KOPT-K1 (cell line): ENCODE results near the gene COX6A2.

ENCODE experiments used
- H3K27ac ChIP-seq: fragments of 200-600 bp; sonication (generic); 2 replicates; pipeline ENCODE4 v1.5.1; 2016; ENCODE audit warnings: antibody characterized with exemption, mild to moderate bottlenecking, low read depth, low read length; ENCODE audit not compliant: poor library complexity, severe bottlenecking
- H3K36me3 ChIP-seq: fragments of 200-600 bp; sonication (generic); 2 replicates; pipeline ENCODE4 v1.5.1; 2017; ENCODE audit warnings: antibody characterized with exemption, mild to moderate bottlenecking, low read length, moderate library complexity; ENCODE audit not compliant: insufficient read depth
- H3K9me3 ChIP-seq: fragments of 200-600 bp; sonication (generic); 2 replicates; pipeline ENCODE4 v1.5.1; 2017; ENCODE audit warnings: antibody characterized with exemption, low read length, mild to moderate bottlenecking; ENCODE audit not compliant: insufficient read depth, poor library complexity, severe bottlenecking

The COX6A2 gene

DNA sequence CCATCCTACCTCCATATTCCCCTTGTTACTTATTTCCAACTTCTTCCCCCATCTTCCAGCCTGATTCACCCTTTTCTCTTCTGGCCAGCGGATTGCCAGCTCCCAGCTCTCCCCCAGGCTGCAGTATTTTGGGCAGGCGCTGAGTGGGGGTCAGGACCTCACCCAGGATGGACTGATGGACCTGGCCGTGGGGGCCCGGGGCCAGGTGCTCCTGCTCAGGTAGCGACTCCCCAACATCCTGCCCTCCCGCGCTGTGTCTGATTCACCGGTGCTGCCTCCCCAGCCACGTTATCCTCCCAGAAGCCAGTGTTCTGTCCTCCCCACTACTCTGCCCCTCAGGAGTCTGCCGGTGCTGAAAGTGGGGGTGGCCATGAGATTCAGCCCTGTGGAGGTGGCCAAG, 15.4 kb downstream of the COX6A2 start:
- Histone ChIP-seq H3K27ac (no peak overlapping the region), H3K9me3 (no peaks in the 10 kb centered on the region), H3K36me3 (no peaks in the 10 kb centered on the region)

DNA sequence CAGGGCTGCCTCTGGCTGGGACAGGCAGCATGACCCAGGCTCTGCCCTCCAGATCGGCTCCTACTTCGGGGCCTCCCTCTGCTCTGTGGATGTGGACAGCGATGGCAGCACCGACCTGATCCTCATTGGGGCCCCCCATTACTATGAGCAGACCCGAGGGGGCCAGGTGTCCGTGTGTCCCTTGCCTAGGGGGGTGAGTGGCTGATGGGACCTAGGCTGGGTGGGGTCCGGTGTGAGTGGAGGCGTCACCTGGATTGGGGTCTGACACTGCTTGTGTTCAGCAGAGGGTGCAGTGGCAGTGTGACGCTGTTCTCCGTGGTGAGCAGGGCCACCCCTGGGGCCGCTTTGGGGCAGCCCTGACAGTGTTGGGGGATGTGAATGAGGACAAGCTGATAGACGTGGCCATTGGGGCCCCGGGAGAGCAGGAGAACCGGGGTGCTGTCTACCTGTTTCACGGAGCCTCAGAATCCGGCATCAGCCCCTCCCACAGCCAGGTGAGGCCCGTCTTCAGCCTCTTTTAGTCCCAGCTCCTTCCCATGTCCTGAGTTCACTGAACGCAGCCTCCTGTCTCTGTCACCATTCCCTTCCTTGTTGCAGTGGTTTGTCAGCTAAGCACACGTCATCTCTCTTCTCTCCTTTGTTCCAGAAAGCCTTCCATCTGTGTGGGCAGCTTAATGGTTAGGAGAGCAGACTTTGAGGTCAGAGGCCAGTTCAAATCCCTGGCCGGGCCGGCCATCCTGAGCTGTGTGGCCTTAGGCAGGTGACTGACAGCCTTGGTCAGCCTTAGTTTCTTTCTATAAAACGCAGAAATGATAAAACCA, 16.9 kb downstream of the COX6A2 start:
- Histone ChIP-seq H3K36me3 (no peaks in the 10 kb centered on the region), H3K27ac (no peak overlapping the region), H3K9me3 (no peaks in the 10 kb centered on the region)

DNA sequence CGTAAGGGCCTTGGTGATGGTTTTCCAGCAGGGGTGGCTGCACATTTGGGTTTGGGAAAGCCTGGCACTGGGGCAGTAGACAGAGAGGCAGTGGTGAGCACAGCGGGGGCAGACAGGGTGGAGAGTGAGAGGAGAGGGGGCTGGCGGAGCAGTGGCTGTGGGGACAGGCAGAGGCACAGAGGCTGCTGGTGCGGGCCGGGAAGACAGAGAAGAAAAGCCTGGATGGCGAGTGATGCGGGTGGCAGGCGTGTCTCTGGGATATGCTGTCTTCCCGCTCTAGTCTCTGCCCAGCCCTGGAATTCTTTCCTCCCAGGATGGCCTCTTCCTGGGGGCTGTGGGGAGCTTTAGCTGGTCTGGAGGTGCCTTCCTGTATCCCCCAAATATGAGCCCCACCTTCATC, 18.1 kb downstream of the COX6A2 start:
- Histone ChIP-seq H3K27ac (no peak overlapping the region), H3K9me3 (no peaks in the 10 kb centered on the region), H3K36me3 (no peaks in the 10 kb centered on the region)

DNA sequence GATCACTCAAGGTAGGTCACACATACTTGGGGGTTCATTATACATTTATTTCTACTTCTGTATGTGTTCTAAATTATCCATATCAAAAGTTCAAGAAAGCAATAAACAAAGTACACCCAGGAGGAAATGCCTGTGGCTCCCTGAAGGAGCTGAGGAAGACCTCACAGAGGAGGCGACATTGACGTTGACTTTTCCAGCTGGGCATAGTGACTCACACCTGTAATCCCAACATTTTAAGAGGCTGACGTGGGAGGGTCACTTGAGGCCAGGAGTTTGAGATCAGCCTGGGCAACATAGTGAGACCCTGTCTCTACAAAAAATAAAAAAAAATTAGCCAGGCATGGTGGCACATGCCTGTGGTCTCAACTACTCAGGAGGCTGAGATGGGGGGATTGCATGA, 18.7 kb downstream of the COX6A2 start:
- H3K9me3 ChIP-seq, result no peaks in the 10 kb centered on the region
- H3K27ac ChIP-seq, result no peak overlapping the region
- H3K36me3 ChIP-seq, result no peaks in the 10 kb centered on the region

DNA sequence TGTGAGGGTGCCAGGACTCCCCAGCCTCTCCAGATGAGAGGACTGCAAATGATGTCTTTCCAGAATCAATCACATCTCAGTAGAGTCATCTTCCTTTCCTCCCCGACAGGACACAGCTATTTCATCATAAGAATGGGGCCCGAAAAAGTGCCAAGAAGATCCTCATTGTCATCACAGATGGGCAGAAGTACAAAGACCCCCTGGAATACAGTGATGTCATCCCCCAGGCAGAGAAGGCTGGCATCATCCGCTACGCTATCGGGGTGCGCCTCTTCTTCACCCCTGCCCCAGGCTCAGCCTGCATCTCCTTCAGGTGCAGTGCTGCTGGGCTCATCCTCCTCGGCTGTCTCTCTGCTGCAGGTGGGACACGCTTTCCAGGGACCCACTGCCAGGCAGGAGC, 20.8 kb downstream of the COX6A2 start:
- Histone ChIP-seq H3K27ac (no peak overlapping the region), H3K9me3 (no peaks in the 10 kb centered on the region), H3K36me3 (no peaks in the 10 kb centered on the region)

DNA sequence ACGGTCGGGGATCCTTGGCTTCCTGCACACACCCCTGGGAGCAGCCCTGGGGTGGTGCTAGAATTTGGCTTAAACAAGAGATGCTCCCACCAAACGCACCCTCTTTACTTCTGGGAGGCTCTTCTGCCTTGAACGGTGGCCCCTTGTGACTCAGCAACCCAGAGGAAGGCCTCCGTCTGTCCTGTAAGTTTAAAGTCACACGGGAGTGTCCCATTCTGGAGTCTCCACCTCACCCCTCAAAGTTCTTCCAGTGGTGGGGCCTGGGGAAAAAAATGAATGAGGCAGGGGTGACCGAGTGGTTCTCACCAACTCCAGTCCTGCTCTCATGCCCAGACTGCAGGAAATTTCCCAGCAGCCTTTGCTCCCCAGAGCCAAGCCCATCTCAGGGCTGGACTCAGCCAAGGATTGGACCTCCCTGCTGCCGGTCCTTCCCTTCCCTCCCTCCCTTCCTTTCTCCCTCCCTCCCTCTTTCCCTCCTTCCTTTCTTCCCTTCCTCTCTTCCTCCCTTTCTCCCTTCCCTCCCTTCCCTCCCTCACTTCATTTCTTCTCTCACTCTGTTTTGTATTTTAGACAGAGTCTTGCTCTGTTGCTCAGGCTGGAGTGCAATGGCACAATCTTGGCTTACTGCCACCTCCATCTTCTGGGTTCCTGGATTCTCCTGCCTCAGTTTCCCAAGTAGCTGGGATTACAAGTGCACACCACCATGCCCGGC, 23.7 kb downstream of the COX6A2 start:
- no peak overlapping the region for H3K27ac ChIP-seq
- no peaks in the 10 kb centered on the region for H3K36me3 ChIP-seq
- H3K9me3 ChIP-seq, result peaks cover 9% of the 10 kb centered on the region

DNA sequence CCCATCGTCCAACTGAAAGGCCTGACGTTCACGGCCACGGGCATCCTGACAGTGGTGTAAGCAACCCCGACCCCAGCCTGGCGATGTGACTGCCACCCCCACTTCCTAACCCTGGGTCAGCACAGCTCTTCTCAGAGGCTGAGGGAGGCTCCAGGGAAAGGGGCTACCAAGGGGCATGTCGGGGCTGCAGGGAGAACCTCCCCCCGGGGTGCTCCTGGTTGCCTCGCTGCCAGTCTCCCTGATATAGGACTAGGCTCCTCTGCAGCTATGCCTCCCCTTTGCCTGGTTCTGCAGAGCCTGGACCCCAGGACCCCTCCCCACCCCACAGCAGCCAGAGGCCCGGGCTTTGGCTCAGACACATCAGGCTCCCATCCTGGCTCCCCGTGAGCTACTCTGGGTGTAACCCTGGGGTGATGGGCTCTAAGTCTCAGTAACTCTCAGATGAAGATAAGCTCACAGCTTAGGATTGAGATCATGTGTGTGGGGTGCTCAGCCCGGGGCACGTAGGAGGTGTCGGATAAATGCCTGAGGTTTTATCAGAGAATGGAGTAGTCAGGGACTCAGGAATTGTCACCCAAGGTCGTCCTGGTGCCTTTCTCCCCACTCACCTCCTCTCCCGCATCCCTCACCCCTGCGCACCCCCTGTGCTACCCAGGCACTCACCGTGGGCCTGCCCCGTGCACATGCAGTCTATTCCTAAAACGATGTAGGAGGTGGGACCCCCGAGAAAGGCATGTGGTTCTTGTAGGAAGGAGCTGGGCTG, 24.4 kb downstream of the COX6A2 start:
- Histone ChIP-seq H3K27ac (no peak overlapping the region), H3K36me3 (no peaks in the 10 kb centered on the region), H3K9me3 (peaks cover 16% of the 10 kb centered on the region)

DNA sequence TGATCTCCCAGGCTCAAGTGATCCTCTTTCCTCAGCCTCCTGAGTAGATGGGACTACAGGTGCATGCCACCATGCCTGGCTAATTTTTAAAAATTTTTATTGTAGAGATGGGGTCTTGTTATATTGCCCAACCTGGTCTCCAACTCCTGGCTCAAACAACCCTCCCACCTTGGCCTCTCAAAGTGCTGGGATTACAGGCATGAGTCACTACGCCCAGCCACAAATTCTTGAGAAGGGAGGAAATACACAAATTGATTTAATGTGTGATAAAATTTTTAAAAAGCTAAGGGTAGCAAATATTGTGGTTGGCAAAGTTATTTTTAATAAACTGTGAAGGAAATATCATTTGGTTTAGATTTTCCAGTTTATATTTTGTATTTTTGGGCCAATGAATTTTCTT, 25.5 kb downstream of the COX6A2 start:
- Histone ChIP-seq H3K36me3 (no peaks in the 10 kb centered on the region), H3K9me3 (peaks cover 16% of the 10 kb centered on the region), H3K27ac (no peak overlapping the region)

DNA sequence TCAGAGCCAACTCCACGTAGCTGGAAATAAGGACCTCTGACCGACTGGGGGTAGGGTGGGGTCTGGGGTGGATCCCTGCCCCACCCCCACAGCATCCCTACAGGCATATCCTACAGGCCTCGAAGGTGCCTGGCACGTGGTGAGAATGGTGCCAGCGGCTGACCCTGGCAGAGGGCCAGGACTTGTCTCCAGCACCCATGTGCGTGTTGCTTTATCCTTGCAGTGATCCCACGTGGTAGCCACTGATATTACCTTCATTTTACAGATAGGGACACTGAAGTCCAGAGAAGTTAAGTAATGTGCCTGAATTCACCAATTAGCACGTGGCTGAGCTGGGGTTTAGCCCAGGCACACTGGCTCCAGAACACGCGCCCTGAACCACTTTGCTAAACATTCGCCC, 26.7 kb downstream of the COX6A2 start:
- H3K9me3 ChIP-seq, result peaks cover 16% of the 10 kb centered on the region
- H3K36me3 ChIP-seq, result no peaks in the 10 kb centered on the region
- H3K27ac ChIP-seq, result no peak overlapping the region

DNA sequence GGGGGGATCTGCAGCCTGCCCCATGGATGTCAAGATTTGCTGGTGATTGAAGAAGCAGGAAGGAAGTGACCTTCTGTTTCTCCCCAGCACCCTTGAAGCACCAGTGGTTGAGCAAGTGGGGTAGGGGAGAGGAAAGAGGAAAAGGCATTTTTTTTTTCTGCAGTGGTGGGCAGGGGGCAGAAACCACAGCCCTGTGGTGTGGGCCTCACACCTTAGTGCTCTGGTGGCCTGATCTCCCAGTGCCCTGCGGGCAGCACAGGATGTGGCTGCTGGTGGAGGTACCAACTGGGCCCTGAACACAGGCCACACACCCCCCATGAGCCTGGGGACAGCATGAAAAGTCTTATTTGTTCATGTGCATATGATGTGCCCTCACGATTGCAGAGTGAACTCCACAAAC, 28.0 kb downstream of the COX6A2 start:
- Histone ChIP-seq H3K9me3 (peaks cover 16% of the 10 kb centered on the region), H3K27ac (no peak overlapping the region), H3K36me3 (no peaks in the 10 kb centered on the region)

DNA sequence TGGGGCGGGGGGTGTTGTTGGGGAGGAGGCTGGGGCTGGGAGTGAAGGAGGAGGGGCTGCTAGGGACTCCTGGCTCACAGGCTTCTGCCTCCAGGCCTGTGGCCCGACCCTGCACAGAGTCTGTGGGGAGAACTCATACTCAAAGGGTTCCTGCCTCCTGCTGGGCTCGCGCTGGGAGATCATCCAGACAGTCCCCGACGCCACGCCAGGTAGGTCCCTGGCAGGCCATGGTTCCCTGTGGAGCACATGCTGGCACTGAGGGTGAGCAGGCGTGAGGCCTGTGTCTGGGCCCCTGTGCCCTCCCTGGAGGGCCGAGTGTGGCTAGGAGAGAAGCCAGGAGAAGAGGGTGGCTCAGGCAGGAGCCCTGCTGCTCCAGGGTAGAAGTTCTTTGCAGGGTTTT, 30.5 kb downstream of the COX6A2 start:
- Histone ChIP-seq H3K27ac (no peak overlapping the region), H3K36me3 (no peaks in the 10 kb centered on the region), H3K9me3 (peaks cover 16% of the 10 kb centered on the region)

DNA sequence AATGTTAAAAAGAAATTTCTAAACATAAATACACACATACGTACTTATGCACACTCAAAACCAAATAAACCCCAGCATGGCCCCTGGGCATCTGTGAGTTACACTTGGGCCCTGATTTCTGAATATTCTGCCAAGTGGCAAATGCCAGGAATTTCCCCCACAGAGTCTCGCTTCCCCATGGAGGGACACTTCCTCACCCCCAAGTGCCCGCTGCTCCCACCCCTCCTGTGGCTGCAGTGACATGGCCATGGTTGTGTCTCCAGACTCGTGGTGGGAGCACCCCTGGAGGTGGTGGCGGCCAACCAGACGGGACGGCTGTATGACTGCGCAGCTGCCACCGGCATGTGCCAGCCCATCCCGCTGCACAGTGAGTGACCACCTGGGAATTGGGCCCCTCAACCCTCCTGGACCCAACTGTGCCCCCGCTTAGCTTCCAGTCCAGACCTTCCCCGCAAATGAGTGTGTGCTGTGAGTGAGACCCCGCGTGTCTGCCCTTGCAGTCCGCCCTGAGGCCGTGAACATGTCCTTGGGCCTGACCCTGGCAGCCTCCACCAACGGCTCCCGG, 31.0 kb downstream of the COX6A2 start:
- Histone ChIP-seq H3K36me3 (no peaks in the 10 kb centered on the region), H3K9me3 (peaks cover 16% of the 10 kb centered on the region), H3K27ac (no peak overlapping the region)

DNA sequence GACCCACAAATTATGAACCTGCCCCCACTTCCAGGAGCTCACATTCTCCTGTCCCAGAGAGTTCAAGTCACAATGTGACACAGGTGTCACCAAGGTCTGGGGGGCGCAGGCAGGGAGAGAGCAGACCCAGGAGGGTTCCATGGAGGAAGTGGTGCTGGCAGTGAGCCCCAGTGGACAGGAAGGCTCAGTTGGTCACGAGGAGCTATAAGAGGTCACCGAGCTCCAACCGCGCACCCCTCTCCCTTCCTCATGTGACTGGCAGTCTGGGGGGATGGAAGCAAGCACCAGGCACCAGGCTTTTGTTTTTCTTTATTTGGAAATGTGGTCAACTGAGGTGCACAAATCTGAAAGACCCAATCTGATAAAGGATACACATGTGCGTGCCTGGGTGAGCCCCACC, 32.5 kb downstream of the COX6A2 start:
- Histone ChIP-seq H3K27ac (no peak overlapping the region), H3K36me3 (no peaks in the 10 kb centered on the region), H3K9me3 (peaks cover 16% of the 10 kb centered on the region)

DNA sequence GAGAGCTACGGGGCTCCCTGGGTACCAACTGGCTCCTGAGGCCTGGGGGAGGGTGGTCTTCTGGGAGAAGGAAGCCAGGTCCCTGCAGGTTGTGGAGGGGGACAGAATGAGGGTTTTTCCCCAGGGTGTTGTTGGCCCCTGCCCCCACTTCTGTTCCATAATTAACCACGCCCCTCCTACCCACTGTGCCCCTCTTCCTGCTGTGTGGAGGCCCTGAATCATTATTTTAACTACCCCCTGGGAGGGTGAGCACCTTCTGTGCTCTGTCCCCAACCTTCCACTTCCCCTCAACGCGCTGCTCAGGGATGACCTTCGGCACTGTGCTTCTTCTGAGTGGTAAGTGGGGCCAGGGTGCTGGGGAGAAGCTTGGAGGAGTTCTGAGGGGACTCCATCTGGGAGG, 35.1 kb downstream of the COX6A2 start, which contains the start of gene ITGAD:
ITGAD (plus strand) TSS at position 280 of the 400 bp plus-strand sequence; CDS start at position 306, 26 bp downstream.
- Histone ChIP-seq H3K36me3 (no peaks in the 10 kb centered on the region), H3K9me3 (no peaks in the 10 kb centered on the region), H3K27ac (no peak within 1 kb of the TSS)

DNA sequence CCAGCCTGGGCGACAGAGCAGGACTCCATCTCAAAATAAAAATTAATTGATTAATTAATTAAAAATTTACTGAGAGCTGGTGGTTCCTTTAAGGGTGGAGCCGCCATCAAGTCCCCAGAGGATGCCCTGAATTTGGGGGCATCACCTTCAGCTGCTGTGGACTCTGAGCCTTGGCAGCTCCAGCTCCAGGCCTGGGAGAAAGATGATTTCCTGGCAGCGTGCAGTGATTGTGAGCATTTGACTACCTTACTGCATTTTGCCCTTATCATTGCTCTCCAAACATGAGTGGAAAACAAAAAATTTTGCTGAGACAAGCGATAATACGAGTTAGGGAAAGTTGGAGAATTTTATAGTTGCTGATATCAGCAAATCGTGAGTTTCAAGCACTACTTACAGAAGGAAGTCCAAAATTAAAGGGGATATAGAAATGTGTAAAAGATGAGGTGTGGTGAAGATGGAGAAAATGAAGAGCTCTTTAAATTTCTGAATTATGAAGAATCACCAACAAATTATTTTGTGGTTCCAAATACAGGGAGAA, 37.6 kb downstream of the COX6A2 start:
- no peaks in the 10 kb centered on the region for H3K36me3 ChIP-seq
- H3K27ac ChIP-seq, result no peak overlapping the region
- H3K9me3 ChIP-seq, result peaks cover 6% of the 10 kb centered on the region
